ENCODE measurements around the gene CENPH.
"Not testable (repeated sequence)": the region's sequence is repeated elsewhere in the genome, so short reads cannot be mapped to it uniquely, and the experiment has no call there.

The CENPH gene

GRCh38 chr5:69209602-69210001, 20.2 kb downstream of the CENPH start:
- no peak for DNase-seq (ENCODE audit: low read depth in 2 of 2)

- DNase-seq (ENCODE audit: low read depth in 2 of 2): no peak
These were observed 21.8 kb downstream of the CENPH start for GRCh38 chr5:69211200-69211599.

- DNase-seq (ENCODE audit: low read depth in 2 of 2): no peak
These were observed 22.6 kb downstream of the CENPH start for GRCh38 chr5:69212022-69212421.

GRCh38 chr5:69213513-69214215, 24.3 kb downstream of the CENPH start:
- no peak for DNase-seq (ENCODE audit: low read depth in 2 of 2)

- no peak for DNase-seq (ENCODE audit: low read depth in 2 of 2)
These were observed 27.7 kb downstream of the CENPH start for GRCh38 chr5:69217151-69217511.

- peak; percentile 89 to 96 for DNase-seq (ENCODE audit: low read depth in 2 of 2)
These were observed 28.5 kb downstream of the CENPH start for GRCh38 chr5:69217548-69218526.

- no peak for DNase-seq (ENCODE audit: low read depth in 2 of 2)
These were observed 30.6 kb downstream of the CENPH start for GRCh38 chr5:69219939-69220338.

- DNase-seq (ENCODE audit: low read depth in 2 of 2): not testable (repeated sequence)
These were observed 31.0 kb downstream of the CENPH start for GRCh38 chr5:69220371-69220770.

GRCh38 chr5:69220833-69221232, 31.4 kb downstream of the CENPH start:
- not testable (repeated sequence) for DNase-seq (ENCODE audit: low read depth in 2 of 2)

GRCh38 chr5:69224520-69224919, 35.1 kb downstream of the CENPH start:
- no peak for DNase-seq (ENCODE audit: low read depth in 2 of 2)

GRCh38 chr5:69225860-69226259, 36.5 kb downstream of the CENPH start:
- DNase-seq (ENCODE audit: low read depth in 2 of 2): no peak

- DNase-seq (ENCODE audit: low read depth in 2 of 2): no peak
These were observed 40.8 kb downstream of the CENPH start for GRCh38 chr5:69230181-69230580.

- DNase-seq (ENCODE audit: low read depth in 2 of 2): no peak
These were observed 41.9 kb downstream of the CENPH start for GRCh38 chr5:69231281-69231680.

GRCh38 chr5:69231851-69232250, 42.5 kb downstream of the CENPH start:
- DNase-seq (ENCODE audit: low read depth in 2 of 2): no peak

GRCh38 chr5:69234457-69235268, 45.3 kb downstream of the CENPH start, which contains the start of gene CDK7:
Gene CDK7 (plus strand): TSS chr5:69234886. CDS start chr5:69234976, 90 bp downstream.
- DNase-seq (ENCODE audit: low read depth in 2 of 2): peak; percentile 87 to 93

GRCh38 chr5:69236733-69237132, 47.4 kb downstream of the CENPH start:
- not testable (repeated sequence) for DNase-seq (ENCODE audit: low read depth in 2 of 2)

GRCh38 chr5:69237877-69238276, 48.5 kb downstream of the CENPH start:
- no peak for DNase-seq (ENCODE audit: low read depth in 2 of 2)

GRCh38 chr5:69238760-69239251, 49.4 kb downstream of the CENPH start:
- no peak for DNase-seq (ENCODE audit: low read depth in 2 of 2)

GRCh38 chr5:69242215-69242927, 53.0 kb downstream of the CENPH start:
- no peak for DNase-seq (ENCODE audit: low read depth in 2 of 2)

GRCh38 chr5:69245031-69245430, 55.6 kb downstream of the CENPH start:
- DNase-seq (ENCODE audit: low read depth in 2 of 2): no peak

GRCh38 chr5:69248019-69248418, 58.6 kb downstream of the CENPH start:
- no peak for DNase-seq (ENCODE audit: low read depth in 2 of 2)
